Islet precursor cell (in vitro differentiated cells): Measurements from ENCODE around the gene ZNF385A.
A peak's percentile ranks its signal among the peaks of the same experiment; 100 is the strongest.

ENCODE experiments used
- DNase-seq: peaks from one replicate; pipeline ENCODE4 v3.0.0-alpha.2; 2018

ZNF385A gene

GRCh38 chr12:54384591-54385041 lies at the start of gene ZNF385A:
ZNF385A (minus strand) TSS chr12:54384733; CDS start chr12:54384514, 219 bp downstream.
- no peak for DNase-seq

- no peak for DNase-seq
Measured at GRCh38 chr12:54432815-54433164, 48.3 kb upstream of the ZNF385A start.

GRCh38 chr12:54431911-54432814 lies 47.6 kb upstream of the ZNF385A start:
- DNase-seq = peak; percentile 96

GRCh38 chr12:54430471-54431069 lies 46.0 kb upstream of the ZNF385A start:
- peak; percentile 18 for DNase-seq

GRCh38 chr12:54429014-54429471 lies 44.5 kb upstream of the ZNF385A start:
- DNase-seq = no peak

GRCh38 chr12:54428050-54429013 lies 43.8 kb upstream of the ZNF385A start:
- no peak for DNase-seq

GRCh38 chr12:54427106-54427505 lies 42.6 kb upstream of the ZNF385A start:
- peak; percentile 55 for DNase-seq

- DNase-seq = peak; percentile 7
Measured at GRCh38 chr12:54426690-54427089, 42.2 kb upstream of the ZNF385A start.

GRCh38 chr12:54425702-54426101 lies 41.2 kb upstream of the ZNF385A start:
- DNase-seq = no peak

- no peak for DNase-seq
Measured at GRCh38 chr12:54424224-54424623, 39.7 kb upstream of the ZNF385A start.

- no peak for DNase-seq
Measured at GRCh38 chr12:54423816-54424150, 39.2 kb upstream of the ZNF385A start.

GRCh38 chr12:54421879-54422250 lies 37.3 kb upstream of the ZNF385A start:
- DNase-seq = no peak

GRCh38 chr12:54421175-54421878 lies 36.8 kb upstream of the ZNF385A start:
- no peak for DNase-seq

GRCh38 chr12:54420766-54421144 lies 36.2 kb upstream of the ZNF385A start:
- DNase-seq = peak; percentile 74

- peak; percentile 90 for DNase-seq
Measured at GRCh38 chr12:54419088-54419887, 34.8 kb upstream of the ZNF385A start, which contains the start of gene ITGA5. ITGA5 (minus strand) TSS chr12:54419266; CDS start chr12:54419198, 68 bp downstream.

- DNase-seq = no peak
Measured at GRCh38 chr12:54418441-54419087, 34.0 kb upstream of the ZNF385A start.

- DNase-seq = peak; percentile 78
Measured at GRCh38 chr12:54417712-54418440, 33.3 kb upstream of the ZNF385A start.

- DNase-seq = no peak
Measured at GRCh38 chr12:54416687-54417603, 32.4 kb upstream of the ZNF385A start.
